ENCODE measurements around the gene CRACR2A. TPM values are rescaled to one million over a fixed set of nuclear protein-coding genes. Genes with fewer than 3 reads are reported as not detected.

CRACR2A gene
- total RNA-seq, 1 donor from 2014 or later, result 0.82 TPM

DNA sequence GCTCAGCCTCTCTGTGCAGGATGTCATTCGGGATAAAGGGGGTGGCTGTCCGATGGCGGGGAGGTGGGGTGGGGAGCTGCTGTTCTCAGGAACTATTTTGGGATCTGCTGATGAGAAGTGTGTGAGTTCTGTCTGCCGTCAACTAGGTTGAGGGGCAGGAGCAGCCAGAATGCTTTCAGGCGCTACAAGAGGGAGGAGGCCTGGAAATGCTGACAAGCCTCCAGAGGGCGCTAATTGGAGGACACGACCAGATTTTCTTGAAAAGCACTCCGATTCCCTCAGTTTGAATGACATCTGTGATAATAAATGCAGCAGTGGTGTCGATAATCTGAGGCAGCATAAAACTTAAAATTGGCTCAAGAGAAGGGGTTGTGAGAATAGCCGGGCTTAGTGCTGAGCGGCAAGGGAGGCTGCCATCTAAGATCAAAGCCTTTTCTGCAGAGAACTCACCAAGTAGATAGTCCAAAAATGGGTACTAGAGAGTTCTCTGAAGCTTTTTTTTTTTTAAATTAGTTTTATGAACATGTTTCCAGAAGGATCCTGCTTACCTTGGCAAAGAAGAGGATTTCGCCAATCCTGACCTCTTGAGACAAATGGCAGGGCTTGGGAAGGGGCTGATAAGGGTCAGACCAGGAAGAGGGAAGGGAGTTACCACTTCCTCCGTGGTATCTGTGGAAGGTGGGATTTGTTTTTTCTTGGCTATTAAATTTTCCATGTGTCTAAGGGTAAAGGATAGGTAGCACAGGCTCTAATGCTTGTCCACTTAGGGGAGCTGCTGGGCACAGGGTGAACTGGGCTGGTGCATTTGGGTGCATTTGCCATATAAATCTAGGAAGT is 94.4 kb downstream of the CRACR2A start:
- FAIRE-seq, result no peak
- no peak for DNase-seq (ENCODE audit: low spot score in 2 of 2)

DNA sequence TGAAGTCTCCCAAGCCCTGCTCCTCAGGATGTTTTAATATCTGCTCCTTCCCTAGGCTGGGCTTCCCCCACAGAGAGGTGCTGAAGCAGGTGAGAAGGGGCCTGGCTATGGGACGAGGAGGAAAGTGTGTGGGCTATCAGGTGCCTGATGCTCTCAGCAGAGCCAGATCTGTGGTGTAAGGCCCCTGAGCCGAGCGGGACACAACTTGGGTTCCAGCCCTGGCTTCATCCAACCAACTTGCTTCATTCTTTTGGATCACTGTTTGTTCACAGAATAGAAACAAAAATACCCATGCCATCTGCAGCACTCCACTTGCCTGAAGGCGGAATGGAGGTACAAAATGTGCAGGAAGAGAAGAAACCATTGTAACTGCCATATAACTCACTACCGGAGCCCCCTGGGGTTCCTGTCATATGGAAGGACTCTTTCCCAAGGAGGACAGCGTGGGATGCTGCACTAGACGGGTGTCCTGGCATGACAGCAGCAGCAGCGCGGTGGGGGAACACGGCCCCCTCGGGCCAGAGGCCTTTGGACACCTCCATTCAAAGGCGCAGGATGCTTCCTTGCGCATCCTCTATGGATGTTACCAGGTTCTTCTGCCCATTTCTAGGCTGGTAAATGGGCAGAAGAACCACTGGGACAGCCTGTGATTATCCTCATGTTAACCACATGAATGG is 95.8 kb downstream of the CRACR2A start:
- FAIRE-seq (no peak), DNase-seq (ENCODE audit: low spot score in 2 of 2) (no peak)

DNA sequence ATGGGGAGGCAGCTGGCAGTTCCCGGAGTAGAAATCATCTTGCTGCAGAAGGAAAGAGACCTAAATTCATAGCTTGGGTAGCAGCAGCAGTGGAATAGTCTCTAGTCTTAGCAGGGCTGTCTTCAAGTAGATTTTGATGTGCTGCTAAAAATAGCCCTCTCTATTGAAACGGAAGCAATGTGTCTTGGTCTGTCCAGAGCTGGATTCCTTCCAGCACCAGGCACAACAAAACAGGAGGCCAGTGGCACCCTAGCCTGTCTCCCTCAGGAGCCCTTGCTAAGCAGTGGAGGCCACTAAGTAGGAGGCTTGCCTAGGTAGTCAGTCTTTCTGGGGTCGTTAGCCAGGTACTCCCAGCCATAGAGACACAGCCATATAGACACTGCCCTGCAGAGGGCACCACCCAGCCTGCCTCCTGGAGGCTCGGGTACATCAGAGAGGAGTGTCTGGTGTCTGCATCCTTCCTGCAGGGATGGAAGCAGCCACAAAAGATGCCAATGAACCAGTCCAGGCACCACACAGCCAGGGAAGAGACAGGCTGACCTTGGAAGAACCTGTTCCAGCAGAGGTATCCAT is 97.5 kb downstream of the CRACR2A start:
- no peak for FAIRE-seq
- peak in 1 of 2 donors; percentile 28 for DNase-seq (ENCODE audit: low spot score in 2 of 2)

DNA sequence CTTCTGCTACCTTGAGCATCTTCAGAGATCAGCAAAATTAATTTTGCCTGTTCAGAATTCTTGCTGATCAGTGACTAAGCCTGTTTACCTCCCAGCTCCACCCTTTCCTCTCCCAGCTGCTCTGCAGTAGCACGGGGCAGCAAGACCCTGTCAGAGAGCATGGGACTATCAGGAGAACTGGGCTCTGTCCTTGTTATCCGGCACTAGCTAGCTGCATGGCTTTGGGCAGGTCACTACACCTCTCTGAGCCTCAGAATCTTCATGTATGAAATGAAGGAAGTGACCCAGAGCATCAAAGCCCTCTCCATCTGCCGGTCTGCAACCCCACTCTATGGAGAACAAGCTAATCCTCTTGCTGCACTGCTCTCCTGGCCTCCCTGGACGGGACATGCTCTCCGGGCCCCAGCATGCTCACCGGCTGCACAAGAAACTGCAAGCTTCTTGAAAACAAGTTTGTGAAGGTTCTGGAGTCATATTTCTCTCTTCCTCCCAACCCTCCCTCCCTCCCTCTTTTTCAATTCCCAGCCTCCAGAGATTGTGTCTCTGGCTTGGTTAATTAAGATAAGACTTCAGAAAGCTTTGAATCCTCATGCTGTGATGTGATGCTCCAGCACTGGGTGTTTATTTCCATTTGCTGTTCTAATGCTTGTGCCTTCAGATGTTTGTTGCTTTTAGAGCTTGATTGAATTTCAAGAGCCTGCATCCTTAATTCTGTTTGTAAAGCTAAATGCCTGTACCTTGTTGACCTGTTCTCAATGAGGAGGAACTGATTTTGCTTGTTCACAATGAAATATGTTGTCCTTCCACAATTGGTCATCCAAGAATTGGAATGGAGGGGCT is 101.1 kb downstream of the CRACR2A start:
- DNase-seq (ENCODE audit: low spot score in 2 of 2) (no peak), FAIRE-seq (no peak)

DNA sequence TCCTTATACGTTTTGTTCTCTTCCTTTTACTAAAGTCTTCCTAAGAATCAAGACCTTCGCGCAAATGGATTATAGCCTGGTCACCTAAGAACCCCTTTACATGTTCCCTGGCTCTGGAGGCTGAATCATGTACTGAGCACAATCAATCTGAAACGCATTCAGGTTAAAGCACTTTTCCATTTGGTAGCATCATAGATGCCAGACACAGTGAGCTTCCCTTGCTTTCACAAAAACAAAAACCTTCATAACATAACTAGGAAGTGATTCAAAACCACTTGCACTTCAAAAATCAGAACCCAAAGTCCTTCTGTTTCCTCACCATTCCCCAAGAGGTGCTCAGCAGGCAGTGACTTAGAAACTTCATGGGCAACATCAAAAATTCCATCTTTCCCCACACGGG is 105.4 kb downstream of the CRACR2A start:
- FAIRE-seq, result no peak
- no peak for DNase-seq (ENCODE audit: low spot score in 2 of 2)

DNA sequence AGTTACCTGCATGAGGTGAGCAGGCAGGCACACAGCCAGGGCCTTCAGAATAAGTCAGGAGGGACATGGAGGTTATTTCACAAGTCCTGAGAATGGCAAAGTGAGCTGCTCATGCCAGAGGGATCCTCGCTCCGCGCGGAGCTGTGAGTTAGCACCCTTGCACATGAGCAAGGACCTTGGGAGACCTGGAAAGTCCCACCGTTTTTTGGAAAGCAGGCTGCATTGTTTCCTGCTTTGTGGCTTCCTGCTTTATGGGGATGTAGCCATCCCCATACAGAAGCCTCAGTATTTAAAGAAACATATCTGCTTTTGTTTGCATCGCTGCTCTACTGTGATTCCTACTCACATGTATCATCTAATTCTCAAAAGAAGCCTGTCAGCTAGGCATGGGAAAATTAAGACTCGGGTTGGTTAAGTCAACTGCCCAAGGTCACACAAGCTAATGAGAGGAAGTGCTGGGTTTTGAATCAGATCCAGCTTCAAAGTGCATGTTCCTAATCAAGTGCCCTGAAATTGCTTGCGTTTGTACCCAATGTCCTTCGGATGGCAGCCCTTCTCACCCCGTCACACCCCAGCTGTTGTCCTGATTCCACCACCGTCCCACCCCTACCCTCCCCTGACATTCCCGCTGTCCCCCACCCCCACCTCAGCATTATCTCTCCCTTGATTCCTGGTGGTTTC is 106.2 kb downstream of the CRACR2A start:
- FAIRE-seq, result no peak
- no peak for DNase-seq (ENCODE audit: low spot score in 2 of 2)

DNA sequence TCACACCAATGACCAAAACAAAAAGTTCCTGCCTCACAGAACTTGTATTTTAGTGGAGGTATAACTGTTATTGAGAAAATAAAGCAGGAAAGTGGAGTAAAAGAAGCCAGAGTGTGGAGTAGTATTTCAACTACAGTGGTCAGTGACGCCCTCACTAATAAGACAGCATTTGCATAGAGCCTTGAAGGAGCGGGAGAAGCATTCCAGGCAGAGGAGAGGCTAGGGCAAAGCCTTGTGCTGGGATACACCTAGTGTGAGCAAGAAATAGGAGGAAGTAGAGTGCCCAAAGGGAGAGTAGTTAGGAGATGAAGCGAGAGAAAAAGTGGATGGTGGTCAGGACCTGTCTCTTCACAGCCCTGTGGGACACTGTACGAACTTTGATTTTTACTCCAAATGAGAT is 107.8 kb downstream of the CRACR2A start:
- FAIRE-seq (no peak), DNase-seq (ENCODE audit: low spot score in 2 of 2) (no peak)

DNA sequence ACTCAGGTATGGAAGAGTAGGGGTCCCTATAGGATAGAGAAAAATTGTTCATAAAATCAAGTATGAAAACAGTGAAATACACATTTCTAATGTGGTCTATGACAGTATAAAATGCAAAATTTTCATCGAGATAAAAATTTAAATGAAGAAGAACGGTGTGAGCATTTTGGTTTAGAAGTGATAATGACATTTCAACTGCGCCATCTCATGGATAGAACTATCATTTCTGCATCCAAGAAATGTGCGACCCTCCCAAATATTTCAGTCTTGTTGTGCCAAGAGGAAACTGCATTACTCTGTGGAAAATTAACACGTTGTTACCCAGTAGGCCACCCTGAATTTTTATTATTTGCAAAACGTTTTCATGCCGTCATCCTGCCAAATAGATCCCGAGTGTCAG is 108.8 kb downstream of the CRACR2A start:
- FAIRE-seq (no peak), DNase-seq (ENCODE audit: low spot score in 2 of 2) (no peak)

DNA sequence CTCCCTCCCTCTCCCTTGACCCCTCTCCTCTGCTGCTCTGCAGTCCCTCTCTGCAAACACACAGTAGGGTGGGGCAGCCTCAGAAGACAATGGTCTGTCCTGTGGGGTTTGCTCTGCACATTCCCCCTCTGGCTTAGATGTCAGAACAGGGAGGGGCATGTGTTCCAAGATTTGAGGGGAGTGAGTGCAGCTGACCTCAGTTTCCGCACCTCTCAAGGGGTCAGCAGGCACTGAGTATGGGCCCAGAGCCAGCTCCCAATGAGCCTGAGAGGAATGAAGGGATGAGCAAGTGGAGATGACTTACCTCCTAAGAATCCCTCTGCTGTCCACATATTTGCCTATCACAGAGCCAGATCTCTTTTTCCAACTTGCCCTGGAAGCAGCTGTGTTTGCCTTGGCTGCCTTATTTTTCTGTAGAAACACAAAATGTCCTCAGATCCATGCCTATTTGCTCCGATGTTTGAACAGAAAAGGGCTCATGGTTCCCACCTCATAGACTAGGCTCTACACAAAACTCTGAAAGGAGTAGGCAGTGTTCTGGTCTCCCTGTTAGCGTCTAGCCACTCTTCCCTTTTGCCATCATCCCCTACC is 111.4 kb downstream of the CRACR2A start:
- DNase-seq (ENCODE audit: low spot score in 2 of 2), result no peak
- no peak for FAIRE-seq

DNA sequence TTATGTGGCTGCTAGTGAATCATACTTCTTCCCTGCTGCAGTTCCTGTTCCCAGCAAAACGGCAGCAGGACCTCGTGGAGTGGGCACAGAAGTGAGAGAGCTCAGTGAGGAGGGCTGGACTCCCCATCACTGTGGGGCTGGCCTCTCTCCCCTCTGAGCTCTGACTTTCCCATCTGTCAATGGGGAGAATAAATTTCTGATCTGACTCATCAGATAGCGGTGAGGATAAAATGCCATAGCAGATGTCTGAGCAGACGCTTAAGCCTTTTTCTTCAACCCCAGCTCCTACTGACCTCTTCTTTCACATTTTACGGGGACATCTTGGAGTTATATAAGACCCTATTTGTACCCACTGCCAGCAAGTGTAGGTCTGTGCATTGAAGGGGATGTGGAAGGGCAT is 116.6 kb downstream of the CRACR2A start:
- DNase-seq (ENCODE audit: low spot score in 2 of 2) (no peak), FAIRE-seq (no peak)

DNA sequence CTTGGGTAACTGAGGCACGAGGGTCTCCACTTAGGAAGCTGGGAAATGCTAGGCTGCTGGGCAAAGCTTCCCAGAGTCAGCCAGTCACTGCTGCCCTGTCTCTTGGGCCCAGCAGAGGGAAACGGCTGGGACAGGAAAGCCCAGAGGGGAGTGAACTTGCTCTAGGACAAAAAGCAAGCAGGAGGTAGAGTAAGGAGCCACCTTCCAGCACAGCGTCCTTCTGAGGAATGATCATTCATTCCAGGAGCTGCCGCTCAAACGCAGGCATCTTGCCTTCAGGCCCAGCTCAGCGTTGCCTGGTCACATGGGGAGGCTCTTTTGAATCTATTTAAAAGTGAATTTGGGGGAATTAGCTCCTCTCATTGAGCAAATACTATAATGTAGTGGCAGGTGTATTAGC is 118.6 kb downstream of the CRACR2A start:
- DNase-seq (ENCODE audit: low spot score in 2 of 2), result no peak

DNA sequence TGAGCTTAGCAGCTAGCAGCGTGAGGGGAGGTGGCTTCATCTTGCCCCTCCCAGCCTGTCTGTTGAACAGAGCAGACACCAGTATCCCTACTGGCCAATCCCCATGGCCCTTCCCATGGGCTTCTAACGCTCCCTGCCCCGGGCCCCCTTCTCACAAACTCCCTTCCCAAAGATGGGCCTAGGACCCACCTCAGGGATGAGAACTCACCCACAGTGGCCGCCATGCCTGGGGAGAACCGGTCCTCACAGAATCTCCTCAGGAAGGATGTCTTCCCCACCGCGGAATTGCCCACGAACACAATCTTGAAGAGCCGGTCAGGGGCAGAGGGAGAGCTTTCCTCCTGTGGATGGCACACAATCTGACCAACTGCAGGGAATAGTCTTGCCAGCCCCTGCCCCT is 119.5 kb downstream of the CRACR2A start:
- FAIRE-seq (no peak), DNase-seq (ENCODE audit: low spot score in 2 of 2) (no peak)

More for the DNA sequence above, 118.6 kb downstream of the CRACR2A start:
- no peak for FAIRE-seq

DNA sequence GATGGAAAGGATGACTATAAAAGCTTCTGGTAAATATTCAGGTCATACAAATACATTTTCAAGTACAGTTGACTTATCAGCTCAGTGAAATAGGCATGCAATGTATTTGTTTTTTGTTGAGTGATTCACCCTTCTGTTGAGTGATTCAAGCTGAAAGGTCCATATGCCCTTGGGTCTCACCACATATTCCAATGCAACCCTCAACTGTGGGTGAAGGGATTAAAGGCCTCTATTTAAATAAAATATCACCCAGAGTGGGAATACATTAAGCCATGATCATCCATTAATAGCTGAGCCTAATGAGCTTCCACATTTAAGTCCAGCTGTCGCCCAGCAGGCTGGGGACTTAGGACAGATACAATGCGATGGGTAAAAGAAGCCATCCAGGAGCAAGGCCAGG is 120.2 kb downstream of the CRACR2A start:
- no peak for FAIRE-seq
- DNase-seq (ENCODE audit: low spot score in 2 of 2), result no peak

DNA sequence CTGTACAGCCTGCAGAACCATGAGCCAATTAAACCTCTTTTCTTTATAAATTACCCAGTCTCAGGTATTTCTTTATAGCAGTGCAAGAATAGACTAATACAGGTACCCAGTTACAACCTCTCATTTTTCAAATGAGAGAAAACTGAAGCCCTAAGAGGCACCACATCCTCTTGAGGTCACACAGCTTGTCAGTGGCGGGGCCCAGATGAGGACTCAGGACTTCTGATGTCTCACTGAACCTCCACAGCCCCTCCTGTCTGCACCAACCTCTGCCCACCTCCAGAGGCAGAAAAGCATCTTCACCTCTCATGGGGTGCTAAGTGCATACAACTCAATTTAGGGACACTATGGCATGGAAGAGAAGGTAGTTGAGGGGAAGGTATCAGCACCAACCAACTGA is 120.7 kb downstream of the CRACR2A start:
- FAIRE-seq, result no peak
- no peak for DNase-seq (ENCODE audit: low spot score in 2 of 2)

DNA sequence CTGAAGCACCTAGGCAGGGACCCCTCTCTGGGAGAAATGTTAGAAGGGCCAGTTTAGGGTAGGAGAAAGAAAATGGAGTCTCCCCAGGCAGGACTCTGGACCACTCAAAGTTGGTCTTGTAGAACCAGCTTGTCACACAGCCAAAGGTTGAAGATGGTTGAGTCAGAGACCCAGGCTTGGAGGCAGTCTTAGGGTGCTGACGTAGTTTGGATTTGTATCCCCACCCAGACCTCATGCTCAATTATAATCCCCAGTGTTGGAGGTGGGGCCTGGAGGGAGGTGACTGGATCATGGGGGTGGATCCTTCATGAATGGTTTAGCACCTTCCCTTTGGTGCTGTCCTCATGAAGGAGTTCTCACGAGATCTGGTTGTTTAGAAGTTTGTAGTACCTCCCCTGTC is 121.2 kb downstream of the CRACR2A start:
- DNase-seq (ENCODE audit: low spot score in 2 of 2) (no peak), FAIRE-seq (no peak)

DNA sequence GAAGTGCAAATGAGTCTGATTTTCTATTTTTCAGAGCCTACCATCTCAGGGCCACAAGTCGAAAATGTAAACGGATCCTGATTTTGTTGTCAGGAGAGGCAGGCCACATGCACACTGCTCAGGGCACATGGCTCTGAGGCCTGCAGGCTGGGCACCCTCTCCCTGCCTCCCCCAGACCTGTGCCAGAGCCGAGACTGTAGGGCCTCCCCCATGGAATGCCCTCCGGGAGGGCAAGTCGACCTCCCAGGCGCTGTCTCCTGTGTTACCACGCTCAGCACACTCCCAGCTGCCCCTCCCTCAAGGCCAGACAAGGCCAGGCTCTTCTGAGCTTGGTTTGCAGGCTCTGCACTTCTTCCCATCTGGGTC is 121.7 kb downstream of the CRACR2A start:
- DNase-seq (ENCODE audit: low spot score in 2 of 2) (no peak), FAIRE-seq (no peak)

DNA sequence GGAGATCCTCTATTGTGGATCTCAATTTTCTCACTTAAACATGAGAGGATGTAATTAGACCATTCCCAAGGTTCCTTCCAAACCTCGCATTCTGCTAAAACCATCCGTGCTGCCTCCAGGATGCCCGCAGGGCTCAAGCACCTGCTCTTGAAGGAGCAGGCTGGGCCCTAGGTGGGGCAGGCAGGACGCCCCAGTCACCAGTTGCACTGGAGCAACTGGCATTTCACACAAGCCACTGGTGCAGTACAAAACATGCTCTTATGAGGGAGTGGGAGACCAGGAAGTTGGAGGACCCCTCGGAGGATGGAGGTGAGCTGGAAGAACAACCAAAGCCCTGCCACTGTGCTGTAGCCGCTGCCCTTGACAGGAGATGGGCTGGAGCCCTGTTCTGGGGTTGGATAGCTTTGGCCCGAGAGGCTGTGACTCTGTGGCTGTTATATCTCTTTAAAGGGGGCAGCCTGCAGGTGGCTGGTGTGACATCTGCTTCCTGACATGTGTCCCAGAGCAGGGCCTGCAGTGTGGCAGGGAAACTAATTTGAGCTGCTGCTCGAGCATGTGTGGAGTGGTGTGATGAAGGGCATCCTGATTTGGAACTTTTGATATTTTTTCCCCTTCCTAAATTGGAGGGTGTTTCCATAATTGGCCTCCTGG is 122.2 kb downstream of the CRACR2A start:
- FAIRE-seq, result no peak

DNA sequence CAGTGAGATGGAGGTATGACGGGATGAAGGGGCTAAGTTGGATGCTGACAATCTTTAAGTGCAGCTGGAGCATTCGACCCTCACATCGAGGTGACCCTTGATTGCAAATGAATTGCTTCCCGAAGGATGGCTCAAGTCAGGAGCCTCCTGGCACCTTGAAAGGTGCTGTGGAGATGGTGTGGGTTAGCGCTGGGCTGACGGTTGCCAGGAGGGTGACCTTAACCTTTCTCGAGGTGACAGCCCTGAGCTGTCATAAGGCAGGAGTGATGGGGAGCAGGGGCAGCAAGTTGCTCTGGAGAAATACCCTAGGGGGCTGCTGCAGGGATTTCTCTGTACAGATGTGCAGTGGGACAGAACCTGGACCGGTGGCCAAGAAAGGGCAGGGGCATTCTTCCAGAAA is 122.8 kb downstream of the CRACR2A start:
- DNase-seq (ENCODE audit: low spot score in 2 of 2) (no peak), FAIRE-seq (no peak)

More for the DNA sequence above, 122.2 kb downstream of the CRACR2A start:
- DNase-seq (ENCODE audit: low spot score in 2 of 2), result no peak

DNA sequence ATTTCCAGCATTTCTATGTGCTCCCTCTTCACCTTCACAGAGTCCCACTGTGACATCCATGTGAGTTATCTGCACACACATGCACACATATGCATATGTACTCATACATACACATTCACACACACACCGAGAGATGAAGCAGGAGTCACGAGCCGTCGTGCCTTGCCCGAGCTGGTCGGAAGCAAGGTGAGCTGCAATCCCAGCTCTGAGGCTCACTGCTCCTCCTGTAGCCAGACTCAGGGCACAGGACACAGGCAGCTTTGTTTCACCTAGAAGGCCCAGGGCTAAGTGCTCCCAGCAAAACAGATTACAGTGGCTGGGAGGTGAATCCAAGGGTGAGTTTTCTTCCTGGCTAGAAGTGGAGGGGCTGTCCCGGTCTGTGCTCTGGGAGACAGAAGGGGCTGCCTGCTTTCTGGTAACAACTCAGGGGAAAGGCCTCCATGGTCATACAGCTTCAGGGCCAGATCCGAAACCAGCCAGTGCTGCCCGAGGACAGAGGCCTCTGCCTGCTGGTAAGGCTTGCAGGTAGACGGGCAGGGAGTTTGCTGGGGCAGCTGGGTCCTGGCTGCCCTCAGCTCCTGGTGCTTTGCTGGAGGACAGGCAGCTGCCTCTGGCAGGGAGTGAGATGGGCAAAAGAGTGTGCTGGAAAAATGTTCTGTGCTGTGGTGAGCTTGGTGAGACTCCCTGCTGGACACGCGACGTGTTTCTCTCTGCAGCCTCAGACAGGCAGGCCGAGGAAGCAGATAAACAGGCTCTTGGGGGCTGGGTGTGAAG is 123.7 kb downstream of the CRACR2A start:
- no peak for DNase-seq (ENCODE audit: low spot score in 2 of 2)
- FAIRE-seq, result no peak
